Measurements from ENCODE around the gene DIP2A. TPM values are rescaled to one million over a fixed set of nuclear protein-coding genes. Genes with fewer than 3 reads are reported as not detected.

Gene DIP2A
- total and polyA plus RNA-seq, 7 experiments from 2014 or later, result 16.9 to 118 (median 105) TPM

DNA sequence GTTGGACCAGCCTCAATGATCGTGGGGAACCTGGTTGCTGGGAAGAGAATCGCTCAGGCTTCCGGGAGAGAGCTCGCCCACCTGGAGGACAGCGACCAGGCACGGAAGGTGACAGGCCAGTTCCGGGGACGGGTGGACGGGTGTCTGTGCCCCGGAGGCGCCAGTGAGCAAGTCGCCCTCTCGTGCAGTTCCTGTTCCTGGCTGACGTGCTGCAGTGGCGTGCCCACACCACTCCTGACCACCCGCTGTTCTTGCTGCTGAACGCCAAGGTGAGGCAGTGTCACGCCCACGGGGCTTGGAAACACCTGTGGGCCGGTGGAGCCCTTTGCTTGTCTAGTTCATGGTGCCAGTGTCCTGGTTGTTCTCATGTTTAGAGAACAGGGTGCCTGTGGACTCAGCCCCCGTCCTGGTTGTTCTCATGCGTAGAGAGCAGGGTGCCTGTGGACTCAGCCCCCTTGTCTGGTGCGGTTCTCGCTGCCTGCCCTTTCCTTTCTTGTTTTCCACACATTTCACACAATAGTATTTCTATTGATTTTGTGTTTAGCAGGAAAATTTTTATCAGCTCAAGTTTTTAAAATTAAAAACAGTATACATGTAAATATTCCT is 93.0 kb downstream of the DIP2A start:
- Histone ChIP-seq H3K4me3 (ENCODE audit: low read length) (peak overlapping the region; percentile 22), H3K27me3 (ENCODE audit: control insufficient read depth in 2 of 2, insufficient read depth in 2 of 2, low read length in 2 of 2) (no peaks in the 10 kb centered on the region), H3K9me3 (ENCODE audit: control insufficient read depth in 2 of 3, low read length in 3 of 3) (no peaks in the 10 kb centered on the region), H3K36me3 (ENCODE audit: control insufficient read depth in 2 of 3, insufficient read depth in 3 of 3, low read length in 3 of 3) (peaks cover 0 to 29% (median 6%) of the 10 kb centered on the region in 3 experiments), H3K4me1 (ENCODE audit: control insufficient read depth in 2 of 2, insufficient read depth in 2 of 2, low read length in 2 of 2) (peaks cover 48 to 77% of the 10 kb centered on the region in 2 donors), H3K27ac (ENCODE audit: low read depth, low read length) (peak overlapping the region; percentile 83)
- H3K4me1 Mint-ChIP-seq, result peaks cover 40 to 95% (median 80%) of the 10 kb centered on the region in 7 donors
- peaks cover 0 to 6% (median 0%) of the 10 kb centered on the region in 11 donors for H3K9me3 Mint-ChIP-seq
- peak overlapping the region; percentile 84 to 100 (median 99) for H3K27ac Mint-ChIP-seq
- peak; percentile 16 to 40 (median 30) for DNase-seq
- ChIA-PET POLR2A (interaction anchor here (0.6 to 8.6 kb wide), 18 partner anchors 9 to 84 kb away, joined by 3 to 226 read pairs (median 4); partner anchors contain the start of gene PRMT2), CTCF (interaction anchor here (0.7 to 2.2 kb wide), 7 partner anchors 11 to 91 kb away, joined by 3 to 15 read pairs (median 4); partner anchors contain the start of gene PRMT2)
- H3K36me3 Mint-ChIP-seq, result peaks cover 12 to 47% (median 42%) of the 10 kb centered on the region in 5 donors
- intact Hi-C loops (cut with micrococcal nuclease), result loop anchor here in 1 of 2 donors (1.0 to 5.0 kb wide), 7 partner anchors 8 to 409 kb away; partner anchors contain the start of genes DIP2A, PCNT and PRMT2
- ATAC-seq, result peak; percentile 49
- H3K27me3 Mint-ChIP-seq, result no peaks in the 10 kb centered on the region
- H3K4me3 Mint-ChIP-seq, result peak overlapping the region; percentile 60 to 94 (median 78)

DNA sequence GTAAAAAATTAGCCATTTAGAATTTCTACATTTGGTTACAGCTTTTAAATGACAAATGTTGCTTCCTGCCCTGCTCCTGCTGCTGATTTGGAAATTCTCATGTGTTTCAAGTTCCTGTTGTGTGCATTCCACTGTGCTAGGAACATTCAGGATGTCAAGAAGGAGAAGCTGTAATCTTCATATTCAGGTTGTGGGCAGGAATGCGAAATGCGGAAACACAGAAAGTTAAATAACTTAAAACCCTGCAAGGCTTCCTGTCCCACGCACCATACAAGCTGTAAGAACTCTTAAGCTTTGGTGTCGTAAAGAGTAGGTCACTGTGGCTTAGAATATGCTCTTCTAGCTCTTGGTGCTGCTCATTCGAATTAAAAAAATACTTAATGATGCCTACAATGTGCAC is 93.6 kb downstream of the DIP2A start:
- Histone ChIP-seq H3K36me3 (ENCODE audit: control insufficient read depth in 2 of 3, insufficient read depth in 3 of 3, low read length in 3 of 3) (peaks cover 0 to 29% (median 5%) of the 10 kb centered on the region in 3 experiments), H3K4me3 (ENCODE audit: low read length) (peak overlapping the region; percentile 22), H3K27me3 (ENCODE audit: control insufficient read depth in 2 of 2, insufficient read depth in 2 of 2, low read length in 2 of 2) (no peaks in the 10 kb centered on the region), H3K27ac (ENCODE audit: low read depth, low read length) (peak overlapping the region; percentile 83), H3K9me3 (ENCODE audit: control insufficient read depth in 2 of 3, low read length in 3 of 3) (no peaks in the 10 kb centered on the region), H3K4me1 (ENCODE audit: control insufficient read depth in 2 of 2, insufficient read depth in 2 of 2, low read length in 2 of 2) (peaks cover 48 to 82% of the 10 kb centered on the region in 2 donors)
- POLR2A ChIA-PET, result interaction anchor here (0.6 to 8.6 kb wide), 17 partner anchors 9 to 84 kb away, joined by 3 to 226 read pairs (median 4); partner anchors contain the start of gene PRMT2
- ATAC-seq, result peak; percentile 68
- Mint-ChIP-seq H3K4me3 (peak overlapping the region; percentile 60 to 94 (median 78)), H3K4me1 (peaks cover 44 to 95% (median 80%) of the 10 kb centered on the region in 7 donors), H3K27ac (peak overlapping the region; percentile 84 to 100 (median 99)), H3K27me3 (no peaks in the 10 kb centered on the region), H3K9me3 (peaks cover 0 to 6% (median 0%) of the 10 kb centered on the region in 11 donors), H3K36me3 (peaks cover 12 to 47% (median 43%) of the 10 kb centered on the region in 5 donors)
- intact Hi-C loops (cut with micrococcal nuclease), result loop anchor here in 1 of 2 donors (1.0 to 5.0 kb wide), 4 partner anchors 23 to 410 kb away; partner anchors contain the start of gene PRMT2
- CTCF ChIA-PET, result interaction anchor here (0.7 to 2.2 kb wide), 6 partner anchors 11 to 87 kb away, joined by 3 to 15 read pairs (median 4); partner anchors contain the start of gene PRMT2
- DNase-seq, result peak in 7 of 9 donors; percentile 31 to 78 (median 73)

DNA sequence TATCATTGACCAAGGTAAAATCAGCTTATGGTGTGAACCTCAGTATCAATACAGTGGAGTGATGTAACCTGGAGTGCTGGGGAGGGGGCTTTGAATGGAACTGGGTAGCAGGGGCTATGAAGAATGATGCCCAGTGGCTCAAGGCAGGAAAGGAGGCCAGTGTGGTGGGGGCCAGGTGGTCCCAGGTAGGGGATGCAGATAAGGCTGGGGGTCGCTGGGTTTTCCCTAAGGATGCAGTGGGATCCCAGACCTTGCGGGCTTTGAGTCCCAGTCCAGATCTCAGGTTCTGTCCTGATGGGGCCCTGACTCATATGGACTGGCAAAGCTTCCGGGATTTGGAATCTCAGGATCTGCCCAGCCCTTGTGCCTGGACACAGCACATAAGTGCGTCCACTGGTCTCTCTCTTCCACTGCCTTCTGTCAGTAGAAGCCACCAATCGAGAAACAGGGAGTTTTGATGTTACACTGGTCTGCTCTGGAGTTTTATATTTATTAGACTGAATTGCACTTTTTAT is 94.2 kb downstream of the DIP2A start:
- H3K4me3 Mint-ChIP-seq, result peak overlapping the region; percentile 60 to 94 (median 76)
- Histone ChIP-seq H3K9me3 (ENCODE audit: control insufficient read depth in 2 of 3, low read length in 3 of 3) (no peaks in the 10 kb centered on the region), H3K27ac (ENCODE audit: low read depth, low read length) (peak overlapping the region; percentile 83), H3K4me3 (ENCODE audit: low read length) (peak overlapping the region; percentile 22), H3K36me3 (ENCODE audit: control insufficient read depth in 2 of 3, insufficient read depth in 3 of 3, low read length in 3 of 3) (peaks cover 0 to 35% (median 5%) of the 10 kb centered on the region in 3 experiments), H3K4me1 (ENCODE audit: control insufficient read depth in 2 of 2, insufficient read depth in 2 of 2, low read length in 2 of 2) (peaks cover 51 to 88% of the 10 kb centered on the region in 2 donors), H3K27me3 (ENCODE audit: control insufficient read depth in 2 of 2, insufficient read depth in 2 of 2, low read length in 2 of 2) (no peaks in the 10 kb centered on the region)
- DNase-seq, result no peak
- peak overlapping the region; percentile 84 to 100 (median 99) for H3K27ac Mint-ChIP-seq
- peaks cover 44 to 98% (median 80%) of the 10 kb centered on the region in 7 donors for H3K4me1 Mint-ChIP-seq
- H3K27me3 Mint-ChIP-seq, result no peaks in the 10 kb centered on the region
- CTCF ChIA-PET, result interaction anchor here (0.7 to 2.2 kb wide), 5 partner anchors 10 to 87 kb away, joined by 3 to 15 read pairs (median 5); partner anchors contain the start of gene PRMT2
- peaks cover 10 to 47% (median 41%) of the 10 kb centered on the region in 5 donors for H3K36me3 Mint-ChIP-seq
- peaks cover 0 to 6% (median 0%) of the 10 kb centered on the region in 11 donors for H3K9me3 Mint-ChIP-seq
- ATAC-seq, result no peak
- intact Hi-C loops (cut with micrococcal nuclease), result loop anchor here in 1 of 2 donors (1.0 to 5.0 kb wide), 4 partner anchors 22 to 411 kb away; partner anchors contain the start of gene PRMT2
- POLR2A ChIA-PET, result interaction anchor here (0.9 to 8.6 kb wide), 16 partner anchors 8 to 83 kb away, joined by 3 to 226 read pairs (median 4); partner anchors contain the start of gene PRMT2

DNA sequence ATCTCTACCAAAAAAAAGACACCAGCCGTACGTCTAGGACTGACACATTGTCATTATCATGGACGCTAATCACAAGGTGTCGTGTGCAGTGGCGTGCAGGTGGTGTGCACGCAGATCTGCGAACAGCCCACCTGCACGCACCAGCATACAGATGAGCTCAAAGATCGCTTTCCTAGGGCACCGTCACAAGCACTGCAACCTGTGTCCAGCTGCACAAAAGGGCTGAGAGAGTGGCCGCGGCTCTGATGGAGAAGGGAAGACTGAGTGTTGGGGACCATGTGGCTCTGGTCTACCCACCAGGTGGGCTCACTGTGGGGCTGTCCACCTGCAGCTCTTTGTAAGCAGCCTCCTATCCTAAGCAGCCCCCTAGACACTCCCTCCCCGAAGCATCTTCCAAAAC is 95.3 kb downstream of the DIP2A start:
- ChIA-PET POLR2A (interaction anchor here (5.3 to 8.6 kb wide), 2 partner anchors 67 to 82 kb away, joined by 49 to 226 read pairs; partner anchors contain the start of gene PRMT2), CTCF (interaction anchor here (2.2 kb wide), 1 partner anchor 9 kb away, joined by 5 read pairs; no protein-coding TSS in a partner anchor)
- Histone ChIP-seq H3K9me3 (ENCODE audit: control insufficient read depth in 2 of 3, low read length in 3 of 3) (no peaks in the 10 kb centered on the region), H3K4me1 (ENCODE audit: control insufficient read depth in 2 of 2, insufficient read depth in 2 of 2, low read length in 2 of 2) (peaks cover 62 to 90% of the 10 kb centered on the region in 2 donors), H3K27me3 (ENCODE audit: control insufficient read depth in 2 of 2, insufficient read depth in 2 of 2, low read length in 2 of 2) (no peaks in the 10 kb centered on the region), H3K36me3 (ENCODE audit: control insufficient read depth in 2 of 3, insufficient read depth in 3 of 3, low read length in 3 of 3) (peaks cover 0 to 36% (median 5%) of the 10 kb centered on the region in 3 experiments), H3K4me3 (ENCODE audit: low read length) (no peak overlapping the region), H3K27ac (ENCODE audit: low read depth, low read length) (peak overlapping the region; percentile 83)
- H3K27ac Mint-ChIP-seq, result peak overlapping the region in 8 of 9 donors; percentile 92 to 100 (median 99)
- H3K27me3 Mint-ChIP-seq, result no peaks in the 10 kb centered on the region
- DNase-seq (no peak), ATAC-seq (no peak)
- intact Hi-C loops (cut with micrococcal nuclease), result loop anchor here in 1 of 2 donors (2.0 to 5.0 kb wide), 3 partner anchors 21 to 412 kb away; no protein-coding TSS in a partner anchor
- H3K36me3 Mint-ChIP-seq, result peaks cover 3 to 41% (median 33%) of the 10 kb centered on the region in 5 donors
- H3K4me1 Mint-ChIP-seq, result peaks cover 40 to 95% (median 76%) of the 10 kb centered on the region in 7 donors
- peak overlapping the region in 7 of 10 donors; percentile 7 to 94 (median 57) for H3K4me3 Mint-ChIP-seq
- peaks cover 0 to 2% (median 0%) of the 10 kb centered on the region in 11 donors for H3K9me3 Mint-ChIP-seq

DNA sequence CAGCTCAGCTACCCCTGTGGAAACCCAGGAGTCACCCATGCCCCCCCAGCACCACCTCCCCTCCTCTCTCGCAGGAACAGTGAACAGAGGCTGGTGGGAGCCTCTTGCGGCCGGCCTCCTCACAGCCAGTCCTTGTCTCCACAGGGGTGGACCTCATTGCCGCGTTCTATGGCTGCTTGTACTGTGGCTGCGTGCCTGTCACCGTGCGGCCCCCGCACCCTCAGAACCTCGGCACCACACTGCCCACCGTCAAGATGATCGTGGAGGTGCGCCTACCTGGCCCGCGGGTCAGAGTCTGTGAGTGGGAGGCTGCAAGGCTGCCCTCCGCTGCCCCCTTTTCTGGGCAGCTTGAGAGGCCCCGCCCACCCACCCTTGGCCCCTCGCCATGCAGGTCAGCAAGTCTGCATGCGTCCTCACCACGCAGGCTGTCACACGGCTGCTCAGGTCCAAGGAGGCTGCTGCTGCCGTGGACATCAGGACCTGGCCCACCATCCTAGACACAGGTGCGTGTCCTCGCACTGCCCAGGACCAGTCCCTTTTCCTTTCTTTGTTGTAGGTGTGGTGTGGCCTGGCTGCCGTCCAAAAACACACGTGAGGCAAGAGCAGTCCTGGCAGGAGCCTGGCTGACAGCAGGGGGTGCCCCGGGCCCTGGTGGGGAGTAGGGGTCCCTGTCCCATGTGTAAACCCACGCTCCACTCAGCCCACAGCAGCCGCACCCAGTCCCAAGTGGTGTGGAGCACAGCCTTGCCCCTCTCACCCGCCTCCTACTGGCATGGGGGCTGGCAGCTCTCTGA is 95.9 kb downstream of the DIP2A start:
- Histone ChIP-seq H3K4me1 (ENCODE audit: control insufficient read depth in 2 of 2, insufficient read depth in 2 of 2, low read length in 2 of 2) (peaks cover 65 to 91% of the 10 kb centered on the region in 2 donors), H3K4me3 (ENCODE audit: low read length) (no peak overlapping the region), H3K27ac (ENCODE audit: low read depth, low read length) (peak overlapping the region; percentile 83), H3K27me3 (ENCODE audit: control insufficient read depth in 2 of 2, insufficient read depth in 2 of 2, low read length in 2 of 2) (no peaks in the 10 kb centered on the region), H3K36me3 (ENCODE audit: control insufficient read depth in 2 of 3, insufficient read depth in 3 of 3, low read length in 3 of 3) (peaks cover 0 to 36% (median 5%) of the 10 kb centered on the region in 3 experiments), H3K9me3 (ENCODE audit: control insufficient read depth in 2 of 3, low read length in 3 of 3) (no peaks in the 10 kb centered on the region)
- no peaks in the 10 kb centered on the region for H3K27me3 Mint-ChIP-seq
- H3K4me1 Mint-ChIP-seq, result peaks cover 44 to 95% (median 77%) of the 10 kb centered on the region in 7 donors
- CTCF ChIA-PET, result no interaction called here
- peaks cover 0 to 2% (median 0%) of the 10 kb centered on the region in 11 donors for H3K9me3 Mint-ChIP-seq
- DNase-seq (no peak), ATAC-seq (no peak)
- POLR2A ChIA-PET, result interaction anchor here (1.1 to 10.3 kb wide), 3 partner anchors 81 to 89 kb away, joined by 3 to 226 read pairs (median 219); partner anchors contain the start of gene PRMT2
- peak overlapping the region in 8 of 9 donors; percentile 92 to 100 (median 99) for H3K27ac Mint-ChIP-seq
- H3K4me3 Mint-ChIP-seq, result peak overlapping the region in 7 of 10 donors; percentile 17 to 94 (median 57)
- H3K36me3 Mint-ChIP-seq, result peaks cover 3 to 42% (median 31%) of the 10 kb centered on the region in 5 donors
- intact Hi-C loops (cut with micrococcal nuclease), result loop anchor here (5.0 kb wide), 3 partner anchors 37 to 412 kb away; partner anchors contain the start of gene LSS (in 1 of the 2)
